WTC11 (cell line): Measurements from ENCODE around the gene NUAK1. TPM values are rescaled to one million over a fixed set of nuclear protein-coding genes. Genes with fewer than 3 reads are reported as not detected.

Experiments used
- ATAC-seq: fragments of 200-7000 bp; cut with Tn5 transposase; 2 replicates; pipeline ENCODE4 v1.10.0; 2021; ENCODE audit warnings: mild to moderate bottlenecking, moderate library complexity
- CTCF ChIA-PET: fragments of 300-600 bp; sonication (Branson Sonifier 250); formaldehyde crosslinking; loops from one replicate; lab custom pipeline; 2021; ENCODE audit warnings: antibody characterized with exemption; lab: Charles Lee
- POLR2A ChIA-PET: fragments of 350-600 bp; sonication (Branson Sonifier 250); formaldehyde crosslinking; loops from one replicate; lab custom pipeline; 2021; ENCODE audit warnings: antibody characterized with exemption; lab: Charles Lee
- DNase-seq: peaks from one replicate; pipeline ENCODE4 v3.0.0; 2021; ENCODE audit warnings: low spot score
- H3K27ac Mint-ChIP-seq: 2 replicates; pipeline ENCODE4 v1.8.0; 2021; ENCODE audit warnings: mixed read lengths
- H3K27me3 Mint-ChIP-seq: 2 replicates; pipeline ENCODE4 v1.8.0; 2021; ENCODE audit warnings: low read depth, mild to moderate bottlenecking, moderate library complexity, mixed read lengths
- H3K36me3 Mint-ChIP-seq: 2 replicates; pipeline ENCODE4 v1.8.0; 2021; ENCODE audit warnings: mixed read lengths
- H3K4me1 Mint-ChIP-seq: 2 replicates; pipeline ENCODE4 v1.8.0; 2022; ENCODE audit warnings: mixed read lengths
- H3K4me3 Mint-ChIP-seq: 2 replicates; pipeline ENCODE4 v1.8.0; 2021; ENCODE audit warnings: mild to moderate bottlenecking, moderate library complexity, mixed read lengths
- H3K9me3 Mint-ChIP-seq: 2 replicates; pipeline ENCODE4 v1.8.0; 2021; ENCODE audit warnings: mixed read lengths
- ATF2 ChIP-seq: sonication (generic); formaldehyde crosslinking; IDR thresholded peaks from 2 replicates; pipeline ENCODE4 v1.8.1; 2022; ENCODE audit warnings: low read depth, missing genetic modification reagents, borderline replicate concordance
- CBFB ChIP-seq: sonication (generic); formaldehyde crosslinking; IDR thresholded peaks from 2 replicates; pipeline ENCODE4 v1.8.1; 2022; ENCODE audit warnings: mild to moderate bottlenecking, low read depth, missing genetic modification reagents
- E2F4 ChIP-seq: sonication (generic); formaldehyde crosslinking; IDR thresholded peaks from 2 replicates; pipeline ENCODE4 v1.8.1; 2022; ENCODE audit warnings: low read depth, mild to moderate bottlenecking, moderate library complexity, missing genetic modification reagents, borderline replicate concordance
- JUN ChIP-seq: sonication (generic); formaldehyde crosslinking; IDR thresholded peaks from 2 replicates; pipeline ENCODE4 v1.8.0; 2023; ENCODE audit warnings: mild to moderate bottlenecking, missing genetic modification reagents
- MXD4 ChIP-seq: fragments of 250-450 bp; sonication (Bioruptor Pico); IDR thresholded peaks from 2 replicates; pipeline ENCODE4 v1.8.0; 2021; ENCODE audit warnings: mild to moderate bottlenecking, moderate library complexity, borderline replicate concordance
- NFE2L1 ChIP-seq: sonication (generic); formaldehyde crosslinking; IDR thresholded peaks from 2 replicates; pipeline ENCODE4 v1.8.1; 2023; ENCODE audit warnings: missing genetic modification reagents
- NR1H2 ChIP-seq: sonication (generic); formaldehyde crosslinking; IDR thresholded peaks from 2 replicates; pipeline ENCODE4 v1.9.0; 2021; ENCODE audit warnings: mild to moderate bottlenecking, moderate library complexity, missing genetic modification reagents
- NR3C1 ChIP-seq: sonication (generic); formaldehyde crosslinking; conservative IDR thresholded peaks from 2 replicates; pipeline ENCODE4 v1.8.1; 2023; ENCODE audit warnings: low read depth, mild to moderate bottlenecking, missing genetic modification reagents
- PRDM15 ChIP-seq: sonication (generic); formaldehyde crosslinking; IDR thresholded peaks from 2 replicates; pipeline ENCODE4 v1.8.0; 2022; ENCODE audit warnings: missing genetic modification reagents
- STAT6 ChIP-seq: sonication (generic); formaldehyde crosslinking; conservative IDR thresholded peaks from 2 replicates; pipeline ENCODE4 v1.8.1; 2023; ENCODE audit warnings: mild to moderate bottlenecking, low read depth, missing genetic modification reagents, moderate library complexity
- ZNF396 ChIP-seq: fragments of 250-450 bp; sonication (Bioruptor Pico); IDR thresholded peaks from 2 replicates; pipeline ENCODE4 v1.8.0; 2021; ENCODE audit warnings: mild to moderate bottlenecking, moderate library complexity, borderline replicate concordance
- ZNF416 ChIP-seq: fragments of 250-450 bp; sonication (Bioruptor Pico); IDR thresholded peaks from 2 replicates; pipeline ENCODE4 v1.9.0; 2021; ENCODE audit warnings: mild to moderate bottlenecking, inconsistent platforms
- ZNF423 ChIP-seq: fragments of 250-450 bp; sonication (Bioruptor Pico); IDR thresholded peaks from 2 replicates; pipeline ENCODE4 v2.1.2; 2022; ENCODE audit warnings: mild to moderate bottlenecking, moderate library complexity
- ZNF671 ChIP-seq: fragments of 250-450 bp; sonication (Bioruptor Pico); IDR thresholded peaks from 2 replicates; pipeline ENCODE4 v1.8.0; 2021; ENCODE audit warnings: mild to moderate bottlenecking
- total RNA-seq: library from RNA; stranded (reverse); gene quantifications from 3 replicates; pipeline ENCODE4 v1.2.3, GENCODE V29; 2021
- TF ChIP-seq, protein P1 (sequence below): sonication (generic); formaldehyde crosslinking; IDR thresholded peaks from 2 replicates; pipeline ENCODE4 v1.8.1; 2023; ENCODE audit warnings: mild to moderate bottlenecking, missing genetic modification reagents, borderline replicate concordance
- TF ChIP-seq, protein P2 (sequence below): sonication (generic); formaldehyde crosslinking; IDR thresholded peaks from 2 replicates; pipeline ENCODE4 v1.8.0; 2023; ENCODE audit warnings: missing genetic modification reagents
- TF ChIP-seq, protein P3 (sequence below): sonication (generic); formaldehyde crosslinking; IDR thresholded peaks from 2 replicates; pipeline ENCODE4 v1.8.1; 2023; ENCODE audit warnings: mild to moderate bottlenecking, missing genetic modification reagents

The NUAK1 gene
- total RNA-seq, 1 experiment from 2014 or later = 15.9 TPM

- TF ChIP-seq, protein P1, sequence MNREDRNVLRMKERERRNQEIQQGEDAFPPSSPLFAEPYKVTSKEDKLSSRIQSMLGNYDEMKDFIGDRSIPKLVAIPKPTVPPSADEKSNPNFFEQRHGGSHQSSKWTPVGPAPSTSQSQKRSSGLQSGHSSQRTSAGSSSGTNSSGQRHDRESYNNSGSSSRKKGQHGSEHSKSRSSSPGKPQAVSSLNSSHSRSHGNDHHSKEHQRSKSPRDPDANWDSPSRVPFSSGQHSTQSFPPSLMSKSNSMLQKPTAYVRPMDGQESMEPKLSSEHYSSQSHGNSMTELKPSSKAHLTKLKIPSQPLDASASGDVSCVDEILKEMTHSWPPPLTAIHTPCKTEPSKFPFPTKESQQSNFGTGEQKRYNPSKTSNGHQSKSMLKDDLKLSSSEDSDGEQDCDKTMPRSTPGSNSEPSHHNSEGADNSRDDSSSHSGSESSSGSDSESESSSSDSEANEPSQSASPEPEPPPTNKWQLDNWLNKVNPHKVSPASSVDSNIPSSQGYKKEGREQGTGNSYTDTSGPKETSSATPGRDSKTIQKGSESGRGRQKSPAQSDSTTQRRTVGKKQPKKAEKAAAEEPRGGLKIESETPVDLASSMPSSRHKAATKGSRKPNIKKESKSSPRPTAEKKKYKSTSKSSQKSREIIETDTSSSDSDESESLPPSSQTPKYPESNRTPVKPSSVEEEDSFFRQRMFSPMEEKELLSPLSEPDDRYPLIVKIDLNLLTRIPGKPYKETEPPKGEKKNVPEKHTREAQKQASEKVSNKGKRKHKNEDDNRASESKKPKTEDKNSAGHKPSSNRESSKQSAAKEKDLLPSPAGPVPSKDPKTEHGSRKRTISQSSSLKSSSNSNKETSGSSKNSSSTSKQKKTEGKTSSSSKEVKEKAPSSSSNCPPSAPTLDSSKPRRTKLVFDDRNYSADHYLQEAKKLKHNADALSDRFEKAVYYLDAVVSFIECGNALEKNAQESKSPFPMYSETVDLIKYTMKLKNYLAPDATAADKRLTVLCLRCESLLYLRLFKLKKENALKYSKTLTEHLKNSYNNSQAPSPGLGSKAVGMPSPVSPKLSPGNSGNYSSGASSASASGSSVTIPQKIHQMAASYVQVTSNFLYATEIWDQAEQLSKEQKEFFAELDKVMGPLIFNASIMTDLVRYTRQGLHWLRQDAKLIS (CRISPR knock-in tag) = no peak
- TF ChIP-seq, protein P2, sequence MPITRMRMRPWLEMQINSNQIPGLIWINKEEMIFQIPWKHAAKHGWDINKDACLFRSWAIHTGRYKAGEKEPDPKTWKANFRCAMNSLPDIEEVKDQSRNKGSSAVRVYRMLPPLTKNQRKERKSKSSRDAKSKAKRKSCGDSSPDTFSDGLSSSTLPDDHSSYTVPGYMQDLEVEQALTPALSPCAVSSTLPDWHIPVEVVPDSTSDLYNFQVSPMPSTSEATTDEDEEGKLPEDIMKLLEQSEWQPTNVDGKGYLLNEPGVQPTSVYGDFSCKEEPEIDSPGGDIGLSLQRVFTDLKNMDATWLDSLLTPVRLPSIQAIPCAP = no peak
- TF ChIP-seq NR1H2 (CRISPR knock-in tag) = no peak
- TF ChIP-seq, protein P3, sequence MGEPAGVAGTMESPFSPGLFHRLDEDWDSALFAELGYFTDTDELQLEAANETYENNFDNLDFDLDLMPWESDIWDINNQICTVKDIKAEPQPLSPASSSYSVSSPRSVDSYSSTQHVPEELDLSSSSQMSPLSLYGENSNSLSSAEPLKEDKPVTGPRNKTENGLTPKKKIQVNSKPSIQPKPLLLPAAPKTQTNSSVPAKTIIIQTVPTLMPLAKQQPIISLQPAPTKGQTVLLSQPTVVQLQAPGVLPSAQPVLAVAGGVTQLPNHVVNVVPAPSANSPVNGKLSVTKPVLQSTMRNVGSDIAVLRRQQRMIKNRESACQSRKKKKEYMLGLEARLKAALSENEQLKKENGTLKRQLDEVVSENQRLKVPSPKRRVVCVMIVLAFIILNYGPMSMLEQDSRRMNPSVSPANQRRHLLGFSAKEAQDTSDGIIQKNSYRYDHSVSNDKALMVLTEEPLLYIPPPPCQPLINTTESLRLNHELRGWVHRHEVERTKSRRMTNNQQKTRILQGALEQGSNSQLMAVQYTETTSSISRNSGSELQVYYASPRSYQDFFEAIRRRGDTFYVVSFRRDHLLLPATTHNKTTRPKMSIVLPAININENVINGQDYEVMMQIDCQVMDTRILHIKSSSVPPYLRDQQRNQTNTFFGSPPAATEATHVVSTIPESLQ (CRISPR knock-in tag) = no peak
- no peak for TF ChIP-seq MXD4 (CRISPR knock-in tag)
- no peak for TF ChIP-seq CBFB (CRISPR knock-in tag)
- no peak for TF ChIP-seq ZNF416 (CRISPR knock-in tag)
- no peak for TF ChIP-seq E2F4 (CRISPR knock-in tag)
- no peak for TF ChIP-seq JUN
- TF ChIP-seq ZNF423 (CRISPR knock-in tag) = no peak
These were observed 52.1 kb downstream of the NUAK1 start (continued) for GRCh38 chr12:106086696-106087095.

DNA sequence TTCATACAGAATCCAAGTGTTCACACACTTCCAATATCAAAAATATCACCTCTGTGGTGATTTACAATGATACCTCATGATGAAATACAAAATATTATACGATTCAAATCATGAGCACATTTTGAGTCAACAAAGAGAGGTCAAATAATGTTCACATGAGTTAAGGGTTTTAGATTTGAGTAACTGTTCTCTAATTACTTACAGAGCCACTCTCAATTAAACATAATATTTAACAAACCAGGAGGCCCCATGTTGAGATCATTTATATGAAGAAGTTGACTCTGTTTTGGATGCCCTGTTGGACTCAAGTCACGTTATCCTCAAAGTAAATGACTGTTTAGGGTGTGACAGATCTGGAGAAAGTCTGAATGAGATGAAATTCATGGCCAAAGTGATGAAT, 53.5 kb downstream of the NUAK1 start:
- DNase-seq (no peak), ATAC-seq (no peak)
- CTCF ChIA-PET = no interaction called here
- no peak overlapping the region for H3K4me3 Mint-ChIP-seq
- peaks cover 19% of the 10 kb centered on the region for H3K36me3 Mint-ChIP-seq
- H3K27me3 Mint-ChIP-seq = no peaks in the 10 kb centered on the region
- H3K4me1 Mint-ChIP-seq = peaks cover 34% of the 10 kb centered on the region
- POLR2A ChIA-PET = no interaction called here
- H3K27ac Mint-ChIP-seq = no peak overlapping the region
- no peaks in the 10 kb centered on the region for H3K9me3 Mint-ChIP-seq
- TF ChIP-seq ZNF396 (CRISPR knock-in tag) (no peak), ZNF671 (no peak), NR3C1 (CRISPR knock-in tag) (no peak), ATF2 (no peak), PRDM15 (no peak), NFE2L1 (CRISPR knock-in tag) (no peak), STAT6 (CRISPR knock-in tag) (no peak)
- TF ChIP-seq, protein P3 (CRISPR knock-in tag) = no peak
- TF ChIP-seq, protein P2 = no peak
